Adrenal gland (tissue), 12 donors: ENCODE results near the gene DENND2A. TPM values are rescaled to one million over a fixed set of nuclear protein-coding genes. Genes with fewer than 3 reads are reported as not detected.
"Not testable (repeated sequence)": the region's sequence is repeated elsewhere in the genome, so short reads cannot be mapped to it uniquely, and the experiment has no call there.

Experiments
- DNase-seq, 7 donors: peaks; one replicate each; pipeline ENCODE4 v3.0.0-alpha.2; 2019 to 2020
- H3K27ac ChIP-seq, 5 donors: fragments of 200-600 bp; sonication (generic) in 4 of 5; 1 replicate in 3 of 5; 2 replicates in 2 of 5; pipeline versions ENCODE4 v1.5.1 to v1.8.0; 2016 to 2020; ENCODE audit warnings: mild to moderate bottlenecking in 1 of 5
- H3K27me3 ChIP-seq: fragments of 200-600 bp; 2 replicates; pipeline ENCODE4 v1.8.0; 2021
- H3K36me3 ChIP-seq, 2 donors: fragments of 200-600 bp; replicated peaks in 1 of 2; 1 replicate in 1 of 2; 2 replicates in 1 of 2; pipeline versions ENCODE4 v1.5.1 to v1.8.0; 2018 to 2022
- H3K4me1 ChIP-seq, 2 donors: fragments of 200-600 bp; replicated peaks in 1 of 2; 1 replicate in 1 of 2; 2 replicates in 1 of 2; pipeline versions ENCODE4 v1.5.1 to v1.8.0; 2018 to 2021
- H3K4me3 ChIP-seq, 4 donors: fragments of 200-600 bp; sonication (generic) in 3 of 4; one replicate each; pipeline ENCODE4 v1.5.1; 2016 to 2018
- H3K9me3 ChIP-seq, 3 donors: fragments of 200-600 bp; sonication (generic) in 1 of 3; replicated peaks in 1 of 3; 1 replicate in 2 of 3; 2 replicates in 1 of 3; pipeline versions ENCODE4 v1.5.1 to v1.8.0; 2016 to 2021
- POLR2A ChIP-seq, 2 donors: fragments of 450-650 bp; IDR thresholded peaks; one replicate each; pipeline ENCODE4 v1.6.1; 2017; ENCODE audit warnings: antibody characterized with exemption in 2 of 2, mild to moderate bottlenecking in 2 of 2, moderate library complexity in 1 of 2
- WGBS, 4 donors: extraction: QIAGEN DNeasy Blood & Tissue Kit in 2 of 4; methylation state at CpG; one replicate each; pipeline versions ENCODE4 v1.1.5 to v1.1.7; 2013 to 2017; 5-methylcytosine and 5-hydroxymethylcytosine counted together
- intact Hi-C, 2 donors: fragments of 100-400 bp; cut with DNase I; formaldehyde crosslinking; loops; one replicate each; pipeline versions ENCODE4 v1.14.1 to v1.15.0; 2022 to 2023
- polyA plus RNA-seq, 3 donors: library from polyadenylated mRNA; stranded (reverse); fragments of 200-250 nt in 2 of 3; fragments of 350-450 nt in 1 of 3; fragmentation: Illumina TruSeq in 1 of 3; extraction: RNeasy Lipid Tissue Mini Kit (QIAGEN cat#74804) in 1 of 3; gene quantifications; one replicate each; pipeline ENCODE4 v1.2.3, GENCODE V29; 2013 to 2014
- total RNA-seq, 9 donors: library from RNA; depleted of rRNA in 4 of 9; stranded (reverse); fragments of >200 nt in 4 of 9; fragments of 120-200 nt in 1 of 9; fragmentation: NEBNext Ultra II Directional in 1 of 9; extraction: Animal tissue kit (Norgen Biotek cat#: 25700) in 1 of 9; gene quantifications; one replicate each; pipeline versions ENCODE4 v1.1.0 to v1.2.4, GENCODE V29; 2013 to 2023
- TF ChIP-seq, protein P1 (sequence below), 6 experiments: fragments of 450-650 bp in 4 of 6; fragments of 200-600 bp in 2 of 6; sonication (generic) in 1 of 6; IDR thresholded peaks; 1 replicate in 5 of 6; 2 replicates in 1 of 6; pipeline versions ENCODE4 v1.5.1 to v1.8.0; 2016 to 2021; ENCODE audit warnings: antibody characterized with exemption in 6 of 6, mild to moderate bottlenecking in 2 of 6, moderate library complexity in 1 of 6
- donor health status: healthy with polysubstance abuse.
- donor health status: Bipolar disorder and iron deficiency.
- donor health status: DM: yes; HTN: yes; CAD: no.
- donor health status: DM: no; HTN: no; CAD: no.
- donor health status: DM: no; HTN: no; CAD: no.
- donor health status: DM: yes; HTN: yes; CAD: no.

The DENND2A gene
- total and polyA plus RNA-seq, 12 donors: 3.0 to 10.9 (median 5.8) TPM

DNA sequence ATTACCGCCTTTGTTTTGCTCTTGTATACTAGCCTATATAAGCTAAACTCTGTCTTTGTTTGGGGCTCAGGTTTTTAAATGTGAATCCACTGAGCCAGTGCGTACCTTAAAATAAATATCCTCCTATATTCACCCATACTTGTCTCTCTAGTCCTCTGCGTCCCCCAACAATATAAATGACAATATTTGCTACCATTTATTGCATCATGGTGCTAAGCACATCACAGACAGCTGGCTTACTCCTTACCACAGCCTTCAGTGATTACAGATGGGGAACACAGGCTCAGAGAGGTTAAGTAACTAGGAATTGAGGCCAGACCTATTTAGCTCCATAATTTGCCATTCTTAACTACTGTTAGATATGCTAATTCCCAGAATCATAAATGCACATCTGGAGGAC, 28.7 kb upstream of the DENND2A start:
- WGBS, 4 donors: 69 to 80% (median 74%) methylated on average over 3 of the region's 3 CpGs
- no peak for DNase-seq

DNA sequence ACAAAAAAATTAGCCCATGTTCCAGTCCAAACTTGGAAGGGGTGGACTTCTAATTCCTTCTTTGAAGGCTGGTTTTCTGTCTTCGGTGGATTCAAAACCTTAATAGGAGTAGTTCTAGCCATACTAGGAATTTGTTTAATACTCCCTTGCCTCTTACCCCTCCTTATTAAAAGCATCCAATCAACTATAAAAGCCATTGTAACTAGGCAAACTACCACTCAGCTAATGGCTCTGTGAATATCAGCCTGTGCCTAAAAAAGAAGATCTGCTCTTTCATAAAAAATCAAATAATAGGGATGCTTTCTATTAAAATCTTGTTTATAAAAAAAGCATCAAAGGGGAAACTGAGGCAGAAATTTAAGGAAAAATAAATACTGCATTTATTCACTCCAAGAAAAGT, 28.0 kb upstream of the DENND2A start:
- Histone ChIP-seq H3K4me3 (no peak overlapping the region), H3K9me3 (no peaks in the 10 kb centered on the region), H3K36me3 (no peaks in the 10 kb centered on the region), H3K27me3 (no peaks in the 10 kb centered on the region), H3K27ac (no peak overlapping the region), H3K4me1 (no peaks in the 10 kb centered on the region)
- intact Hi-C loops: no loop called here
- WGBS, 4 donors: 77 to 94% (median 80%) methylated on average over 1 of the region's 1 CpG
- no peak for DNase-seq
- no peak for TF ChIP-seq POLR2A (IDR thresholded peaks at IDR 0.05)
- TF ChIP-seq, protein P1, sequence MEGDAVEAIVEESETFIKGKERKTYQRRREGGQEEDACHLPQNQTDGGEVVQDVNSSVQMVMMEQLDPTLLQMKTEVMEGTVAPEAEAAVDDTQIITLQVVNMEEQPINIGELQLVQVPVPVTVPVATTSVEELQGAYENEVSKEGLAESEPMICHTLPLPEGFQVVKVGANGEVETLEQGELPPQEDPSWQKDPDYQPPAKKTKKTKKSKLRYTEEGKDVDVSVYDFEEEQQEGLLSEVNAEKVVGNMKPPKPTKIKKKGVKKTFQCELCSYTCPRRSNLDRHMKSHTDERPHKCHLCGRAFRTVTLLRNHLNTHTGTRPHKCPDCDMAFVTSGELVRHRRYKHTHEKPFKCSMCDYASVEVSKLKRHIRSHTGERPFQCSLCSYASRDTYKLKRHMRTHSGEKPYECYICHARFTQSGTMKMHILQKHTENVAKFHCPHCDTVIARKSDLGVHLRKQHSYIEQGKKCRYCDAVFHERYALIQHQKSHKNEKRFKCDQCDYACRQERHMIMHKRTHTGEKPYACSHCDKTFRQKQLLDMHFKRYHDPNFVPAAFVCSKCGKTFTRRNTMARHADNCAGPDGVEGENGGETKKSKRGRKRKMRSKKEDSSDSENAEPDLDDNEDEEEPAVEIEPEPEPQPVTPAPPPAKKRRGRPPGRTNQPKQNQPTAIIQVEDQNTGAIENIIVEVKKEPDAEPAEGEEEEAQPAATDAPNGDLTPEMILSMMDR (IDR thresholded peaks at IDR 0.05): no peak

More for the DNA sequence above, 28.7 kb upstream of the DENND2A start:
- Histone ChIP-seq H3K36me3 (no peaks in the 10 kb centered on the region), H3K9me3 (no peaks in the 10 kb centered on the region), H3K27ac (no peak overlapping the region), H3K4me3 (no peak overlapping the region), H3K27me3 (no peaks in the 10 kb centered on the region), H3K4me1 (no peaks in the 10 kb centered on the region)
- TF ChIP-seq, protein P1 (IDR thresholded peaks at IDR 0.05): no peak
- intact Hi-C loops: no loop called here

DNA sequence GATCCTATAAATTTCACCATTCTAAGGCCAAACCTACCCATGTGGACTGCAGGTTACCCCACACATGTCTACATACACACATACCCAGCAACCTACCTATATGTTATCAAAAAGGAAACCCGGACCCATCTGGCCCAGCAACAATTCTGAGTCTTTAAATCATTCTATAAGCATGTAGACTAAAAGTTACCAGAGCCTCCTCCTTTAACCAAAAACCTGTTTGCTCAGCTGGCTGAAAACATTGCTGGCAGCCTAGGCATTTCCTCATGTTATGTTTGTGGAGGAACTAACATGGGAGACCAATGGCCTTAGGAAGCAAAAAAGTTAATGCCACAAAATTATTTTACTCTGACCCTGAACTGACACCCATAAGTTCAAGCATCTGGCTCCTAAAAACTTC, 26.9 kb upstream of the DENND2A start:
- no peak for DNase-seq
- H3K36me3 ChIP-seq: no peaks in the 10 kb centered on the region
- H3K27ac ChIP-seq: no peak overlapping the region
- TF ChIP-seq, protein P1 (IDR thresholded peaks at IDR 0.05): no peak
- no peak for TF ChIP-seq POLR2A (IDR thresholded peaks at IDR 0.05)
- 63 to 80% (median 72%) methylated on average over 1 of the region's 1 CpG for WGBS, 4 donors
- intact Hi-C loops: no loop called here
- H3K4me3 ChIP-seq: no peak overlapping the region
- H3K4me1 ChIP-seq: no peaks in the 10 kb centered on the region
- no peaks in the 10 kb centered on the region for H3K9me3 ChIP-seq
- H3K27me3 ChIP-seq: no peaks in the 10 kb centered on the region

DNA sequence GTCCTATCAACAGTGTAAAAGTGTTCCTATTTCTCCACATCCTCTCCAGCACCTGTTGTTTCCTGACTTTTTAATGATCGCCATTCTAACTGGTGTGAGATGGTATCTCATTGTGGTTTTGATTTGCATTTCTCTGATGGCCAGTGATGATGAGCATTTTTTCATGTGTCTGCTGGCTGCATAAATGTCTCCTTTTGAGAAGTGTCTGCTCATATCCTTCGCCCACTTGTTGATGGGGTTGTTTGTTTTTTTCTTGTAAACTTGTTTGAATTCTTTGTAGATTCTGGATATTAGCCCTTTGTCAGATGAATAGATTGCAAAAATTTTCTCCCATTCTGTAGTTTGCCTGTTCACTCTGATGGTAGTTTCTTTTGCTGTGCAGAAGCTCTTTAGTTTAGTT, 22.3 kb upstream of the DENND2A start:
- H3K4me3 ChIP-seq, H3K27me3 ChIP-seq, H3K4me1 ChIP-seq, DNase-seq, intact Hi-C loops, H3K9me3 ChIP-seq, H3K27ac ChIP-seq, H3K36me3 ChIP-seq: not testable (repeated sequence)
- WGBS, 4 donors: 50 to 93% (median 86%) methylated on average over 1 to 2 of the region's 2 CpGs

DNA sequence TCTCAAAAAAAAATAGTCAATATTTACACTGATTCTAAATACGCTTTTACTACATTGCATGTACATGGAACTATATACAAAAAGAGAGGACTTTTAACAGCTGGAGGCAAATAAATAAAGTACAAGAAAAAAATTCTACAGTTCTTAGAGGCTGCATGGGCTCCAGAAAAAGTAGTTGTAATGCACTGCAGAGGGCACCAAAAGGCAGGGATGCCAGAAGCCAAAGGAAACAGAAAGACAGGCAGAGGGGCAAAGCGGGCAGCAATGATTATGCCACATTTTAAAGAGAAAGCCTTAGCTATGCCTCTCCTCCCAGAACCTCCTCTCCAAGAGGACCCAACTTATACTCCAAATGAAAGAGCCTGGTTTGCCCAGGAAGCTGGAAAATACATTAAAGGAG, 20.5 kb upstream of the DENND2A start:
- no peaks in the 10 kb centered on the region for H3K27me3 ChIP-seq
- WGBS, 4 donors: 58 to 64% (median 61%) methylated on average over 2 of the region's 2 CpGs
- peaks cover 0 to 9% of the 10 kb centered on the region in 2 donors for H3K4me1 ChIP-seq
- intact Hi-C loops: no loop called here
- no peaks in the 10 kb centered on the region for H3K9me3 ChIP-seq
- H3K36me3 ChIP-seq: no peaks in the 10 kb centered on the region
- no peak for DNase-seq
- TF ChIP-seq, protein P1 (IDR thresholded peaks at IDR 0.05): no peak
- TF ChIP-seq POLR2A (IDR thresholded peaks at IDR 0.05): no peak
- H3K27ac ChIP-seq: no peak overlapping the region
- no peak overlapping the region for H3K4me3 ChIP-seq
